Spleen (tissue), 11 donors: ENCODE data around the gene HLF. TPM values are rescaled to one million over a fixed set of nuclear protein-coding genes. Genes with fewer than 3 reads are reported as not detected.

Experiments
- DNase-seq: peaks from one replicate; pipeline ENCODE4 v3.0.0-alpha.2; 2020
- H3K27ac ChIP-seq, 8 donors: fragments of 200-600 bp; sonication (generic) in 7 of 8; 1 replicate in 4 of 8; 2 replicates in 4 of 8; pipeline versions ENCODE4 v1.5.0 to v1.8.0; 2016 to 2021; ENCODE audit warnings: inconsistent platforms in 4 of 8, mild to moderate bottlenecking in 4 of 8, moderate library complexity in 1 of 8
- H3K27me3 ChIP-seq, 7 donors: fragments of 200-600 bp; sonication (generic) in 6 of 7; replicated peaks in 1 of 7; 1 replicate in 4 of 7; 2 replicates in 3 of 7; pipeline versions ENCODE4 v1.5.0 to v1.8.0; 2016 to 2021; ENCODE audit warnings: inconsistent platforms in 3 of 7, mild to moderate bottlenecking in 1 of 7
- H3K36me3 ChIP-seq, 6 donors: fragments of 200-600 bp; sonication (generic) in 5 of 6; 1 replicate in 4 of 6; 2 replicates in 2 of 6; pipeline versions ENCODE4 v1.5.0 to v1.8.0; 2016 to 2021; ENCODE audit warnings: inconsistent platforms in 2 of 6
- H3K4me1 ChIP-seq, 6 donors: fragments of 200-600 bp; sonication (generic) in 5 of 6; 1 replicate in 3 of 6; 2 replicates in 3 of 6; pipeline versions ENCODE4 v1.5.0 to v1.8.0; 2016 to 2021; ENCODE audit warnings: inconsistent platforms in 3 of 6
- H3K4me3 ChIP-seq, 8 donors: fragments of 200-600 bp; sonication (generic) in 7 of 8; 1 replicate in 4 of 8; 2 replicates in 4 of 8; pipeline versions ENCODE4 v1.5.0 to v1.8.0; 2016 to 2021; ENCODE audit warnings: inconsistent platforms in 4 of 8, mild to moderate bottlenecking in 4 of 8, moderate library complexity in 2 of 8
- H3K9me3 ChIP-seq, 8 donors: fragments of 200-600 bp; sonication (generic) in 7 of 8; 1 replicate in 4 of 8; 2 replicates in 4 of 8; pipeline versions ENCODE4 v1.5.0 to v1.8.0; 2016 to 2021; ENCODE audit warnings: inconsistent platforms in 4 of 8
- POLR2A ChIP-seq, 3 donors: fragments of 450-650 bp; IDR thresholded peaks; one replicate each; pipeline ENCODE4 v1.5.1; 2017; ENCODE audit warnings: antibody characterized with exemption in 3 of 3, mild to moderate bottlenecking in 1 of 3
- POLR2AphosphoS5 ChIP-seq, 3 donors: sonication (generic); formaldehyde crosslinking; IDR thresholded peaks; one replicate each; pipeline ENCODE4 v1.5.1; 2017; ENCODE audit warnings: antibody characterized with exemption in 3 of 3
- WGBS, 5 donors: extraction: QIAGEN DNeasy Blood & Tissue Kit in 3 of 5; methylation state at CpG; one replicate each; pipeline versions ENCODE4 v1.1.5 to v1.1.7; 2013 to 2018; 5-methylcytosine and 5-hydroxymethylcytosine counted together
- intact Hi-C: fragments of 100-400 bp; cut with DNase I; formaldehyde crosslinking; loops from one replicate; pipeline ENCODE4 v1.15.0; 2023; ENCODE audit warnings: low total_unique reads
- polyA plus RNA-seq, 3 donors: library from polyadenylated mRNA; stranded (reverse); fragments of 200-250 nt; gene quantifications; one replicate each; pipeline ENCODE4 v1.2.1, GENCODE V29; 2013
- total RNA-seq, 7 donors: library from RNA; depleted of rRNA in 3 of 7; stranded (reverse); fragments of >200 nt in 3 of 7; fragmentation: NEBNext Ultra II Directional in 4 of 7; extraction: Animal tissue kit (Norgen Biotek cat#: 25700) in 4 of 7; gene quantifications; one replicate each; pipeline versions ENCODE4 v1.1.0 to v1.2.1, GENCODE V29; 2016 to 2021
- TF ChIP-seq, protein P1 (sequence below), 11 experiments: fragments of 200-600 bp in 7 of 11; fragments of 450-650 bp in 4 of 11; sonication (generic) in 4 of 11; IDR thresholded peaks in 8 of 11; conservative IDR thresholded peaks in 3 of 11; 1 replicate in 7 of 11; 2 replicates in 4 of 11; pipeline versions ENCODE4 v1.4.0 to v1.8.0; 2016 to 2021; ENCODE audit warnings: antibody characterized with exemption in 11 of 11, inconsistent platforms in 4 of 11, mild to moderate bottlenecking in 1 of 11
- donor health status: healthy with polysubstance abuse.
- donor health status: DM: no; HTN: no; CAD: no; lungs with moderate emphysema.
- donor health status: DM: no; HTN: no; CAD: no.
- donor health status: Bipolar disorder and iron deficiency.
- donor health status: healthy.
- donor health status: DM: no; HTN: no; CAD: no.
- donor health status: DM: yes; HTN: yes; CAD: no.

The HLF gene
- total and polyA plus RNA-seq, 10 donors, result 1.6 to 37.9 (median 12.9) TPM

DNA sequence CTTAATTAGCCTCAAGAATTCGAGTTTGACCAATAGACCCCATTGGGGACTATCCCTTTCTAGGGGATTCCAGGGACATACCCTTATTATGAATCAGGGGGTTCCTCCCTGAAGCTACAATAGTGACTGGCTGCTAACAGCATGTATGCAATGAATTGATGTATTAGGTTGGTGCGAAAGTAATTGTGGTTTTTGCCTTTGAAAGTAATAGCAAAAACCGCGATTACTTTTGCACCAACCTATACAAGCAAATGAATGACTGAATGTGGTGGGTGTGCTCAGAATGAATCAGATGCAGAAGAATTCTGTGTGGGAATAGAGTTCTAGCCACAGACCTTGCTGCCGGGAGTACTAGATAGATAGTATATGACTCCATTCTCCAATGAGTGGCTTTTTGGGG, 76.7 kb downstream of the HLF start:
- WGBS, 5 donors, result 70 to 87% (median 75%) methylated on average over 5 of the region's 5 CpGs
- H3K9me3 ChIP-seq, result peaks cover 0 to 2% (median 0%) of the 10 kb centered on the region in 8 donors
- H3K27me3 ChIP-seq, result peaks cover 0 to 24% (median 0%) of the 10 kb centered on the region in 7 donors
- H3K27ac ChIP-seq, result no peak overlapping the region
- TF ChIP-seq POLR2AphosphoS5 (IDR thresholded peaks at IDR 0.05), result no peak
- no peak for TF ChIP-seq POLR2A (IDR thresholded peaks at IDR 0.05)
- TF ChIP-seq, protein P1, sequence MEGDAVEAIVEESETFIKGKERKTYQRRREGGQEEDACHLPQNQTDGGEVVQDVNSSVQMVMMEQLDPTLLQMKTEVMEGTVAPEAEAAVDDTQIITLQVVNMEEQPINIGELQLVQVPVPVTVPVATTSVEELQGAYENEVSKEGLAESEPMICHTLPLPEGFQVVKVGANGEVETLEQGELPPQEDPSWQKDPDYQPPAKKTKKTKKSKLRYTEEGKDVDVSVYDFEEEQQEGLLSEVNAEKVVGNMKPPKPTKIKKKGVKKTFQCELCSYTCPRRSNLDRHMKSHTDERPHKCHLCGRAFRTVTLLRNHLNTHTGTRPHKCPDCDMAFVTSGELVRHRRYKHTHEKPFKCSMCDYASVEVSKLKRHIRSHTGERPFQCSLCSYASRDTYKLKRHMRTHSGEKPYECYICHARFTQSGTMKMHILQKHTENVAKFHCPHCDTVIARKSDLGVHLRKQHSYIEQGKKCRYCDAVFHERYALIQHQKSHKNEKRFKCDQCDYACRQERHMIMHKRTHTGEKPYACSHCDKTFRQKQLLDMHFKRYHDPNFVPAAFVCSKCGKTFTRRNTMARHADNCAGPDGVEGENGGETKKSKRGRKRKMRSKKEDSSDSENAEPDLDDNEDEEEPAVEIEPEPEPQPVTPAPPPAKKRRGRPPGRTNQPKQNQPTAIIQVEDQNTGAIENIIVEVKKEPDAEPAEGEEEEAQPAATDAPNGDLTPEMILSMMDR (IDR thresholded peaks at IDR 0.05 in 8 of 11, conservative IDR thresholded peaks at IDR 0.05 in 3 of 11), result no peak
- no peaks in the 10 kb centered on the region for H3K36me3 ChIP-seq
- no peaks in the 10 kb centered on the region for H3K4me1 ChIP-seq
- intact Hi-C loops, result no loop called here
- no peak for DNase-seq
- no peak overlapping the region for H3K4me3 ChIP-seq

DNA sequence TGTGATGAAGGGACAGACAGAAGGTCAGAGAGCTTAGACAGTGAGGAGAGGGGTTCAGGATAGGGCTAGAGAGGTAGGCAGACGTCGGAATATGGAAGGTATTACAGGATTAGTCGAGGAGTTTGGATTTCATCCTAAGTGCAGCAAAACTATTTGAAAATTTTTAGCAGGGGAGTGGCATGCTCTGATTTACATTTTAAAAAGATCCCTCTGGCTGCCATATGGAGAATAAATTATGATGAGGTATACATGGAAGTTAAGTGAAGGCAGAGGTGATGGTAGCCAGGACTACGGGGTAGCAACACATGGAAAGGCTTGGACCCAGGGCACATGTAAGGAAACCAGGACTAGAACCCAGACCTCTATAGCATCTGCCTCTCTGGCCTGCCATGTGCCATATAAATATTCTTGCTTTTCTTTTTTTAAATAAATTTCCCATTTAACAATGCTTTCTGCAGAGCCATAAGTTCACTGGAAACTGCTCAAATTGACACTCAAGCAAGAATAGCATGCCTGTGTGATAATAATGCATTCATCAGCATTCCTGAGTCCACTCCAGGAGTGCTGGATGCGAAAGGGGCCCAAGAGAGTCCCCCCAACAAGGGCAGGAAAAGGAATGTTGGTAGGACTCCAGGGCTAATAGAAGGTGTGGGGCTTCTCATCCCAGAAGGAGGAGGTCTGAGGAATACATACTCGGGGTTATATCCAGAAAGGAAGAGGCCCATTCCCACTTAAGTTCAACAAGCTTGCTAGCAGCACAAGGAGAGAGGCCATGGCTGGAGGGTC, 78.2 kb downstream of the HLF start:
- no peak overlapping the region for H3K27ac ChIP-seq
- peaks cover 0 to 6% (median 0%) of the 10 kb centered on the region in 8 donors for H3K9me3 ChIP-seq
- DNase-seq, result no peak
- 89 to 95% (median 89%) methylated on average over 6 of the region's 6 CpGs for WGBS, 5 donors
- intact Hi-C loops, result no loop called here
- no peak for TF ChIP-seq POLR2A (IDR thresholded peaks at IDR 0.05)
- no peak for TF ChIP-seq POLR2AphosphoS5 (IDR thresholded peaks at IDR 0.05)
- TF ChIP-seq, protein P1 (IDR thresholded peaks at IDR 0.05 in 8 of 11, conservative IDR thresholded peaks at IDR 0.05 in 3 of 11), result no peak
- no peaks in the 10 kb centered on the region for H3K36me3 ChIP-seq
- peaks cover 0 to 24% (median 0%) of the 10 kb centered on the region in 7 donors for H3K27me3 ChIP-seq
- no peaks in the 10 kb centered on the region for H3K4me1 ChIP-seq
- H3K4me3 ChIP-seq, result no peak overlapping the region

DNA sequence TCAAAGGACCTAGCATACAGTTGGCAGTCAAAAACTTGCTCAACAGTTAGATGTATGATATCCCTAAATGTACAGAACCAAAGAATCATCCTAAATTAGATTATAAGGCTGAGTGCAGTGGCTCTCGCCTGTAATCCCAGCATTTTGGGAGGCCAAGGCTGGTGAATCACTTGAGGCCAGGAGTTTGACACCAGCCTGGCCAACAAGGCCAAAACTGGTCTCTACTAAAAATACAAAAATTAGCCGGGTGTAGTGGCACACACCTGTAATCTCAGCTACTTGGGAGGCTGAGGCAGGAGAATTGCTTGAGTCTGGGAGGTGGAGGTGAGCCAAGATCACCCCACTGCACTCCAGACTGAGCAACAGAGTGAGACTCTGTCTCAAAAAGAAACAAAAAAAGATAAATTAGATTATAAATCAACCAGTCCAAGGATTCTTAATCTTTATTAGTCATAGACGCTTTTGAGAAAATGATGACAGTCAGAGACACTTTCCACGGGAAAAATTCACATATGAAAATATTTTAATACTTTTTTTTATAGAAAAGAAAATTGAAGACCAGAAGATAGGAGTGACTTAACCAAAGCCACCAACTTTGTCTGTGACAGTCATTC, 79.2 kb downstream of the HLF start:
- no peak for DNase-seq
- TF ChIP-seq POLR2A (IDR thresholded peaks at IDR 0.05) (no peak), POLR2AphosphoS5 (IDR thresholded peaks at IDR 0.05) (no peak)
- TF ChIP-seq, protein P1 (IDR thresholded peaks at IDR 0.05 in 8 of 11, conservative IDR thresholded peaks at IDR 0.05 in 3 of 11), result no peak
- 68 to 80% (median 69%) methylated on average over 4 of the region's 4 CpGs for WGBS, 5 donors
- intact Hi-C loops, result no loop called here
- H3K36me3 ChIP-seq, result no peaks in the 10 kb centered on the region
- H3K4me3 ChIP-seq, result no peak overlapping the region
- peaks cover 0 to 24% (median 0%) of the 10 kb centered on the region in 7 donors for H3K27me3 ChIP-seq
- peaks cover 0 to 6% (median 0%) of the 10 kb centered on the region in 6 donors for H3K4me1 ChIP-seq
- H3K9me3 ChIP-seq, result peaks cover 0 to 6% (median 0%) of the 10 kb centered on the region in 8 donors
- no peak overlapping the region for H3K27ac ChIP-seq

DNA sequence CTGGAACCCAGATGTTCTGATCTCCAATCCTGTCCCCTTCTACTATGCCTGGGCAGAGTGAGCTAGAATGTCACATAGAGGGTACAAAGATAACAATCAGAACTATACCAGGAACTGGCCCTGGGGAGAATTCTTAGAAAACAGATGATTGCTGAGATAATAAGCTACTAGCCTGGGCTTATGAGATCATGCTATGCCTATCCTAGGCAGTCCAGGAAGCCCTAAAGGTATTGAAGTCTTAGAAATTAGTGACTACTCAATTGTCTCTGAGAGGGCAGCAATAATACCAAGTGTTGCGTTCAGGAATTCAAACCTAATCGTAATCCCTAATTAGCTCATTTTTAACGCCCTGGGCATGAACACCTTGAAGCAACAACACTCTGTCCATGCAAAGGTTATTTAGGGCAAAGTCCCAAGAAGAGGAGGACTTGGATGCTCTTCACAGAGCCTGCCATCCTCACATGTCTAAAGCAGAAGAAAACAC, 79.8 kb downstream of the HLF start:
- Histone ChIP-seq H3K27ac (no peak overlapping the region), H3K4me1 (peaks cover 0 to 8% (median 0%) of the 10 kb centered on the region in 6 donors), H3K36me3 (no peaks in the 10 kb centered on the region), H3K9me3 (peaks cover 0 to 6% (median 0%) of the 10 kb centered on the region in 8 donors), H3K27me3 (peaks cover 0 to 19% (median 0%) of the 10 kb centered on the region in 7 donors), H3K4me3 (no peak overlapping the region)
- intact Hi-C loops, result no loop called here
- DNase-seq, result no peak
- 71 to 88% (median 84%) methylated on average over 3 of the region's 3 CpGs for WGBS, 5 donors
- TF ChIP-seq, protein P1 (IDR thresholded peaks at IDR 0.05 in 8 of 11, conservative IDR thresholded peaks at IDR 0.05 in 3 of 11), result no peak
- TF ChIP-seq POLR2AphosphoS5 (IDR thresholded peaks at IDR 0.05), result no peak
- no peak for TF ChIP-seq POLR2A (IDR thresholded peaks at IDR 0.05)
